Measurements from ENCODE around the gene CASTOR1.

CASTOR1 gene

GRCh38 chr22:30248484-30248883, 40.8 kb downstream of the CASTOR1 start:
- WGBS, 2 experiments (ENCODE audit: insufficient coverage in 2 of 2), result 94 to 95% methylated on average over 5 to 6 of the region's 6 CpGs
- H3K9me3 ChIP-seq (ENCODE audit: control insufficient read depth, low read length), result no peaks in the 10 kb centered on the region
- no peak overlapping the region for H3K27ac ChIP-seq (ENCODE audit: low read depth, low read length, severe bottlenecking)
- no peak overlapping the region for H3K4me3 ChIP-seq (ENCODE audit: extremely low read depth, insufficient read depth, low read length, poor library complexity, severe bottlenecking)
- peaks cover 29% of the 10 kb centered on the region for H3K4me1 ChIP-seq (ENCODE audit: control insufficient read depth, insufficient read depth, low read length, poor library complexity, severe bottlenecking)
- H3K36me3 ChIP-seq (ENCODE audit: control insufficient read depth, insufficient read depth, low read length), result no peaks in the 10 kb centered on the region

GRCh38 chr22:30247974-30248373, 41.3 kb downstream of the CASTOR1 start:
- H3K36me3 ChIP-seq (ENCODE audit: control insufficient read depth, insufficient read depth, low read length), result peaks cover 2% of the 10 kb centered on the region
- H3K4me3 ChIP-seq (ENCODE audit: extremely low read depth, insufficient read depth, low read length, poor library complexity, severe bottlenecking), result no peak overlapping the region
- H3K4me1 ChIP-seq (ENCODE audit: control insufficient read depth, insufficient read depth, low read length, poor library complexity, severe bottlenecking), result peaks cover 26% of the 10 kb centered on the region
- no peaks in the 10 kb centered on the region for H3K9me3 ChIP-seq (ENCODE audit: control insufficient read depth, low read length)
- WGBS, 2 experiments (ENCODE audit: insufficient coverage in 2 of 2), result 81 to 88% methylated on average over 7 to 11 of the region's 12 CpGs
- no peak overlapping the region for H3K27ac ChIP-seq (ENCODE audit: low read depth, low read length, severe bottlenecking)

DNA sequence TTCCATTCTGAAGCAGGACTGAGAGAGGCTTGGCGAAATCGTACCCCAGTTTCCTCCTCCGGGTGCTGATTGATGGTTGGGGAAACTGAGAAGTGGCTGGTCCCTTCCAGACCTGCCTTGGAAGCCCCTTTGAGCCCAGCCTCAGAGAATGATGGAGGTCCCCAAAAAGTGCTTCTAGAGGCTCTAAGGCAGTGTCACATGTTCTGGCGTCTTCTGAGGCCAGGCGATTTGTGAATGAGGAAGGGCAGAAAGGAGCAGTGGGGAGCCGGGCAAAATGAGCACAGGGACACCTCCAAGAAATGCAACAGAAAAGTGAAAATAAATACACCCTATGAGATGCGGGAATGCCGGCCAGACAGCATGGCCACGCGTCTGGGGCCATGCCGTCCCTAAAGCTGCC, 41.7 kb downstream of the CASTOR1 start:
- WGBS, 2 experiments (ENCODE audit: insufficient coverage in 2 of 2), result 96 to 97% methylated on average over 10 to 11 of the region's 11 CpGs
- no peak overlapping the region for H3K27ac ChIP-seq (ENCODE audit: low read depth, low read length, severe bottlenecking)
- H3K4me3 ChIP-seq (ENCODE audit: extremely low read depth, insufficient read depth, low read length, poor library complexity, severe bottlenecking), result no peak overlapping the region
- H3K9me3 ChIP-seq (ENCODE audit: control insufficient read depth, low read length), result no peaks in the 10 kb centered on the region
- peaks cover 23% of the 10 kb centered on the region for H3K4me1 ChIP-seq (ENCODE audit: control insufficient read depth, insufficient read depth, low read length, poor library complexity, severe bottlenecking)
- H3K36me3 ChIP-seq (ENCODE audit: control insufficient read depth, insufficient read depth, low read length), result peaks cover 4% of the 10 kb centered on the region

DNA sequence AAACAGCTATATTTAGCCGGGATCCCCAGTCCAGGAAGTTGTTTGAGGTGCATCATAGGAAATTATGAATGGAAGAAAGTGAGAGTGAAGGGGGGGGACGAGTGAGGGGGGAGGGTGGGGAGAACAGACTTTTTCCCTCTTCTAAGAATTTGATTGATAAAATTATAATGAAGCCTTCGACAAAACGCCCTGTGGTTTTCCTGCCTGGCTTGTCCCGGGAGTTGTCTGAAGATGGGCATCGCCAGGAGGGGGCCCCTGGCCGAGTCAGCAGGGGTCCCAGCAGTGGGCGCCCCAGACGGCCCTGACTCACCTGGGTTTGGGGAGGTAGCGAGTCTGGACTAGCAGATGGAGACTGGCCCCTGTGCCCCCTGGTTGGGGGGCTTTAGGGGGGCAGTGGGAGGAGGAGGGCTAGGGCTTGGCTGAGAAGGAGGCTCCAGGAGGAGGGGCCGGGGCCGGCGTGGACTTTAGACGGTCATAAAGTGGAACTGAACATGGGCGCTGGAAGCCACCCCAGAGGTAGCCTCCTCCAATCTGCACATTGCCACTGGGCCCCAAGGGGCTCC, 42.4 kb downstream of the CASTOR1 start:
- Histone ChIP-seq H3K27ac (ENCODE audit: low read depth, low read length, severe bottlenecking) (no peak overlapping the region), H3K4me3 (ENCODE audit: extremely low read depth, insufficient read depth, low read length, poor library complexity, severe bottlenecking) (peak overlapping the region; percentile 39), H3K4me1 (ENCODE audit: control insufficient read depth, insufficient read depth, low read length, poor library complexity, severe bottlenecking) (peaks cover 19% of the 10 kb centered on the region), H3K9me3 (ENCODE audit: control insufficient read depth, low read length) (no peaks in the 10 kb centered on the region), H3K36me3 (ENCODE audit: control insufficient read depth, insufficient read depth, low read length) (peaks cover 4% of the 10 kb centered on the region)
- WGBS, 2 experiments (ENCODE audit: insufficient coverage in 2 of 2), result 49 to 66% methylated on average over 10 to 13 of the region's 15 CpGs

DNA sequence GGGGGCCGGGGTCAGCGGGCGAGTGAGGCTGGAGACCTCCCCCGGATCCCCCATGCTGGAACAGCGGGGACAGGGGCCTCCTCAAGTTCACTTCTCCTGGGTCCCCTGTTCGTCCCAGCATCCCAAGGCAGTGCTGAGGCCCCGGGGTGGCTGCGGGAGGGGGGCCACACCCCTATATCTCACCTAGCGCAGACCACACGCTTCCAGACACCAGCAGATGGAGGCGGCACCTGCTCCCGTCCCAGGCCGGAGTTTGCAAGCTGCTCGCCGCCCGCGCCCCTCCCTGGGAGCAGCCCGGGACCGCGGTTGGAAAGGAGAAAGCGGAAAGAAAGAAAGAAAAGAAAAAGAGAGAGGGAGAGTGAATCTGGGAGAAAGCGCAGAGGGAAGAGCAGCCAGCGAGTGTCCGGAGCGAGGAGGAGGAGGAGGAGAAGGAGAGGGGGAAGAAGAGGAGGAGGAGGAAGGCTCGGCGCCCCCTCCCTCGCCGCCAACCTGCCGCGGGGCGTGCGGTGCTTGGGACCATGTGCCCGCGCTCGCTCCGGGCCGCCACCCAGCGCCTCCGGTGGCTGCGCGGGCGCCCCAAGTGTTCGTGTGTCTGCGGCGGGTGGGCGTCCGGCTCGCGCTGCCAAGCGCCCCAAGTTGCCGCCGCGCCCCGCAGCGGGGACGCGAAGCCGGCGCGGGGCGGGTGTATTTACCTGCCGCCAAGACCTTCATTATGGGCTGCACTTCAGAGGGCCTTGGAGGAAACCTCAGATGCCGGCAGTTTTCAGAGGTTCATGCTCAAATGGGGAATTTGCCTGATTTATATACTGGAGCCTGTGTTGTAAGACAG, 43.1 kb downstream of the CASTOR1 start, which contains the start of gene LIF:
LIF (minus strand) TSS at position 775 of the 829 bp plus-strand sequence; CDS start at position 711, 64 bp downstream.
- 1% methylated on average over 47 to 58 of the region's 64 CpGs for WGBS, 2 experiments (ENCODE audit: insufficient coverage in 2 of 2)
- Histone ChIP-seq H3K36me3 (ENCODE audit: control insufficient read depth, insufficient read depth, low read length) (peaks cover 4% of the 10 kb centered on the region), H3K4me1 (ENCODE audit: control insufficient read depth, insufficient read depth, low read length, poor library complexity, severe bottlenecking) (peaks cover 22% of the 10 kb centered on the region), H3K4me3 (ENCODE audit: extremely low read depth, insufficient read depth, low read length, poor library complexity, severe bottlenecking) (peak within 1 kb of the TSS; percentile 39), H3K9me3 (ENCODE audit: control insufficient read depth, low read length) (no peaks in the 10 kb centered on the region), H3K27ac (ENCODE audit: low read depth, low read length, severe bottlenecking) (no peak within 1 kb of the TSS)

DNA sequence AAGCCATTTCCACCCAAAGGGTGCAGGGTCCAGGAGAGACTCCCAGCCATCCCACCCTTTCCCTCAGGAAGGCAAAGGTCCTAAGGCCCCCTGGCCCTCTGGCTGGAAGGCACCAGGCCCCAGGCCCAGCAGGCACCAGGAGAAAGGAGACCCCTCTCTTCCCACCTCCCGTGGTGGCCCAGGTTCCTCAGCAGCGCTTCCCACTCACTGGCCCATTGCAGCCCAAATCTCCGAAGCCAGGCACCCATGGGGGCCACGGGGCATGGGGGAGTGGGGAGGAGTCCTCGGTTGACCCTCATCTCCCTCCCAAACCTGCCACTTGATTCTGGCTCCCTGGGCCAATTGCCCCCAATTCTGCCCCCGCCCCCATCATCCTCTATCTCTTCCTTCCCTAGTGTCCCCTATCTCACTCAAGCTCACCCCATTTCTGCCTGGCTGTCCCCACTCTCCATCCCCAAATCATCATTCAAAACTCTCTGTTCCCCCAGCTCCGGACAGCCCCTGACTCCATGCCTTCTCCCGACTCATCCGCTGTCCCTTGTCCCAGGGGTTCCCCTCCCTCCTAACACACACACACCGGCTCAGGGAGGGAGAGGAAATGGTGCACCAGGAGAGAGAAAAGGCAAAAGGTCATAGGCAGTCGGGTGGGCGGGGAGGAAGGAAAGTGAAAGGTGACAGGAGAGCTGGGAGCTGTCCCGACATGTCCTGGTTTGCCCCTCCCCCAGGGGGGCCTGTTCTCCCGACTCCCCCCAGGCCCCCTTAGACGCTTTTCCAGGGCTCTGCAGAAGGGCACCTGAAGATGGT, 43.9 kb downstream of the CASTOR1 start:
- Histone ChIP-seq H3K27ac (ENCODE audit: low read depth, low read length, severe bottlenecking) (no peak overlapping the region), H3K4me3 (ENCODE audit: extremely low read depth, insufficient read depth, low read length, poor library complexity, severe bottlenecking) (peak overlapping the region; percentile 39), H3K4me1 (ENCODE audit: control insufficient read depth, insufficient read depth, low read length, poor library complexity, severe bottlenecking) (peaks cover 18% of the 10 kb centered on the region), H3K36me3 (ENCODE audit: control insufficient read depth, insufficient read depth, low read length) (peaks cover 4% of the 10 kb centered on the region), H3K9me3 (ENCODE audit: control insufficient read depth, low read length) (no peaks in the 10 kb centered on the region)
- 14 to 21% methylated on average over 2 to 6 of the region's 15 CpGs for WGBS, 2 experiments (ENCODE audit: insufficient coverage in 2 of 2)

DNA sequence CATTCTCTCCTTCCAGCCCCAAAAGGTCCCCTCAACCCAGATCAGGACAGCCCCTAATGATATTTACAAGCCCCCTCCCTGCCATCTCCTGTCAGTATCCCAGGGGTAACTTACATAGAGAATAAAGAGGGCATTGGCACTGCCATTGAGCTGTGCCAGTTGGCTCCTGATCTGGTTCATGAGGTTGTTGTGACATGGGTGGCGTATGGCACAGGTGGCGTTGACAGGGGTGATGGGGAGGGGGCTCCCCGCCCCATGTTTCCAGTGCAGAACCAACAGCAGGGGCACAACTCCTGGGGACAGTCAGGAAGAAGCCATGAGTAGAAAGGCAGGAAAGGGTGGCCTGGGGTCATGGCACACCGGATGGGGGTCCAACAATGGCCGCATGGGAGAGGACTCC, 44.7 kb downstream of the CASTOR1 start:
- Histone ChIP-seq H3K9me3 (ENCODE audit: control insufficient read depth, low read length) (no peaks in the 10 kb centered on the region), H3K36me3 (ENCODE audit: control insufficient read depth, insufficient read depth, low read length) (peaks cover 4% of the 10 kb centered on the region), H3K4me1 (ENCODE audit: control insufficient read depth, insufficient read depth, low read length, poor library complexity, severe bottlenecking) (peaks cover 14% of the 10 kb centered on the region), H3K27ac (ENCODE audit: low read depth, low read length, severe bottlenecking) (no peak overlapping the region), H3K4me3 (ENCODE audit: extremely low read depth, insufficient read depth, low read length, poor library complexity, severe bottlenecking) (no peak overlapping the region)
- 96 to 100% methylated on average over 5 of the region's 5 CpGs for WGBS, 2 experiments (ENCODE audit: insufficient coverage in 2 of 2)

- H3K36me3 ChIP-seq (ENCODE audit: control insufficient read depth, insufficient read depth, low read length), result peaks cover 4% of the 10 kb centered on the region
- 97 to 98% methylated on average over 4 to 9 of the region's 10 CpGs for WGBS, 2 experiments (ENCODE audit: insufficient coverage in 2 of 2)
- H3K4me1 ChIP-seq (ENCODE audit: control insufficient read depth, insufficient read depth, low read length, poor library complexity, severe bottlenecking), result peaks cover 8% of the 10 kb centered on the region
- no peaks in the 10 kb centered on the region for H3K9me3 ChIP-seq (ENCODE audit: control insufficient read depth, low read length)
- no peak overlapping the region for H3K4me3 ChIP-seq (ENCODE audit: extremely low read depth, insufficient read depth, low read length, poor library complexity, severe bottlenecking)
- H3K27ac ChIP-seq (ENCODE audit: low read depth, low read length, severe bottlenecking), result no peak overlapping the region
These were observed 45.2 kb downstream of the CASTOR1 start for GRCh38 chr22:30244066-30244465.

GRCh38 chr22:30243661-30244060, 45.6 kb downstream of the CASTOR1 start:
- Histone ChIP-seq H3K36me3 (ENCODE audit: control insufficient read depth, insufficient read depth, low read length) (peaks cover 4% of the 10 kb centered on the region), H3K4me1 (ENCODE audit: control insufficient read depth, insufficient read depth, low read length, poor library complexity, severe bottlenecking) (peaks cover 8% of the 10 kb centered on the region), H3K4me3 (ENCODE audit: extremely low read depth, insufficient read depth, low read length, poor library complexity, severe bottlenecking) (no peak overlapping the region), H3K27ac (ENCODE audit: low read depth, low read length, severe bottlenecking) (no peak overlapping the region), H3K9me3 (ENCODE audit: control insufficient read depth, low read length) (no peaks in the 10 kb centered on the region)
- WGBS, 2 experiments (ENCODE audit: insufficient coverage in 2 of 2), result 94 to 96% methylated on average over 22 of the region's 22 CpGs

- WGBS, 2 experiments (ENCODE audit: insufficient coverage in 2 of 2), result 92 to 96% methylated on average over 9 to 11 of the region's 15 CpGs
- Histone ChIP-seq H3K27ac (ENCODE audit: low read depth, low read length, severe bottlenecking) (no peak overlapping the region), H3K9me3 (ENCODE audit: control insufficient read depth, low read length) (no peaks in the 10 kb centered on the region), H3K4me3 (ENCODE audit: extremely low read depth, insufficient read depth, low read length, poor library complexity, severe bottlenecking) (no peak overlapping the region), H3K36me3 (ENCODE audit: control insufficient read depth, insufficient read depth, low read length) (peaks cover 4% of the 10 kb centered on the region), H3K4me1 (ENCODE audit: control insufficient read depth, insufficient read depth, low read length, poor library complexity, severe bottlenecking) (peaks cover 13% of the 10 kb centered on the region)
These were observed 47.5 kb downstream of the CASTOR1 start for GRCh38 chr22:30241576-30242371.
